Keratinocyte (primary cell): ENCODE data around the gene KCNAB2.

Source experiments
- EZH2 ChIP-seq: IDR thresholded peaks from one replicate; pipeline ENCODE4 v1.6.1; 2012; ENCODE audit warnings: inconsistent platforms, mild to moderate bottlenecking, low read length, moderate library complexity
- TF ChIP-seq, protein P1 (sequence below), 3 experiments: IDR thresholded peaks in 1 of 3; conservative IDR thresholded peaks in 1 of 3; optimal IDR thresholded peaks in 1 of 3; 2 replicates in 2 of 3; 3 replicates in 1 of 3; pipeline versions ENCODE3 to v1.5.1; 2011; ENCODE audit warnings: low read length in 3 of 3, mild to moderate bottlenecking in 3 of 3, moderate library complexity in 2 of 3, control low read depth in 1 of 3, inconsistent platforms in 1 of 3; ENCODE audit not compliant: insufficient read depth in 2 of 3; ENCODE audit errors: extremely low read depth in 1 of 3

DNA sequence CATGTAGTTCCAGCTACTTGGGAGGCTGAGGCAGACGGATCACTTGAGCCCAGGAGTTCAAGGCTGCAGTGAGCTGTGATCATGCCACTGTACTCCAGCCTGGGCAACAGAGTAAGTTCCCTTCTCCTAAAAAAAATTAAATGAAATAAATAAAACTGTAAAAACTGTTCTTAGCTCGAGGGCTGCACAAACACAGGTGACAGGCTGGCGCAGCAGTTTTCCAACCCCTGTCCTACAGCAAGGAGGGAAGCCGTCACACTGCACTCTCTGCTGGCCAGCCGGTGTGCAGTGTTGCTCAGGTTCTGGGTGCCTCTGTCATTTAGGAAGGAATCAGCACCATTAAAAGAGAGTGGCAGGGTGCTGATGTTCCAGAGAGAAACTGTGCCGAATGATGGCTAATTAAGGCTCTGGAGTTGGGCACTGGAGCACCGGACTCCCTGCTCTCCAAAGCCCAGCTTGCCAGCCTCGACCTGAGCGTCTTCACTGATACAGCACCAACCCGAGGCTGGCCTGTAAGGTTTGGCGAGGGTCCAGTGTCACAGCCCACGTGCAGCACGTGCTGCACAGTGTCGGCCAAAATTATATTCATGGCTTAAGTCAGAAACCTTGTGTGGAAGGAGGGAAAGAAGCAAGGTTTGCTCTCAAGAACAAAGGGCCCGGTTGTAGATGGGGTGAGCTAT is 26.4 kb upstream of the KCNAB2 start:
- TF ChIP-seq EZH2 = no peak
- TF ChIP-seq, protein P1, sequence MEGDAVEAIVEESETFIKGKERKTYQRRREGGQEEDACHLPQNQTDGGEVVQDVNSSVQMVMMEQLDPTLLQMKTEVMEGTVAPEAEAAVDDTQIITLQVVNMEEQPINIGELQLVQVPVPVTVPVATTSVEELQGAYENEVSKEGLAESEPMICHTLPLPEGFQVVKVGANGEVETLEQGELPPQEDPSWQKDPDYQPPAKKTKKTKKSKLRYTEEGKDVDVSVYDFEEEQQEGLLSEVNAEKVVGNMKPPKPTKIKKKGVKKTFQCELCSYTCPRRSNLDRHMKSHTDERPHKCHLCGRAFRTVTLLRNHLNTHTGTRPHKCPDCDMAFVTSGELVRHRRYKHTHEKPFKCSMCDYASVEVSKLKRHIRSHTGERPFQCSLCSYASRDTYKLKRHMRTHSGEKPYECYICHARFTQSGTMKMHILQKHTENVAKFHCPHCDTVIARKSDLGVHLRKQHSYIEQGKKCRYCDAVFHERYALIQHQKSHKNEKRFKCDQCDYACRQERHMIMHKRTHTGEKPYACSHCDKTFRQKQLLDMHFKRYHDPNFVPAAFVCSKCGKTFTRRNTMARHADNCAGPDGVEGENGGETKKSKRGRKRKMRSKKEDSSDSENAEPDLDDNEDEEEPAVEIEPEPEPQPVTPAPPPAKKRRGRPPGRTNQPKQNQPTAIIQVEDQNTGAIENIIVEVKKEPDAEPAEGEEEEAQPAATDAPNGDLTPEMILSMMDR (optimal IDR thresholded peaks at IDR 0.05 in 1 of 3, IDR thresholded peaks at IDR 0.05 in 1 of 3, conservative IDR thresholded peaks at IDR 0.05 in 1 of 3; ENCODE audit: extremely low read depth in 1 of 3, insufficient read depth in 2 of 3, low read length in 3 of 3) = no peak
